CD4-positive, alpha-beta memory T cell (primary cell): ENCODE measurements around the gene TNRC6C. TPM values are rescaled to one million over a fixed set of nuclear protein-coding genes. Genes with fewer than 3 reads are reported as not detected.

Experiments
- CTCF ChIA-PET: fragments of 350-600 bp; sonication (Branson Sonifier 250); formaldehyde crosslinking; loops from one replicate; lab custom pipeline; 2021; ENCODE audit warnings: inconsistent platforms; ENCODE audit not compliant: partially characterized antibody; lab: Charles Lee
- POLR2A ChIA-PET: fragments of 350-600 bp; sonication (Branson Sonifier 250); formaldehyde crosslinking; loops from one replicate; lab custom pipeline; 2021; ENCODE audit not compliant: partially characterized antibody; lab: Charles Lee
- DNase-seq, 5 donors: peaks; one replicate each; pipeline versions ENCODE4 v3.0.0 to v3.0.0-alpha.2; 2020 to 2022; ENCODE audit warnings: mixed read lengths in 1 of 5
- H3K27ac ChIP-seq: one replicate; pipeline ENCODE4 v1.7.0; 2013; ENCODE audit warnings: low read depth, low read length
- H3K27me3 ChIP-seq: 2 replicates; pipeline ENCODE4 v1.7.0; 2013; ENCODE audit warnings: mild to moderate bottlenecking, low read length, moderate library complexity; ENCODE audit not compliant: insufficient read depth
- H3K36me3 ChIP-seq: 2 replicates; pipeline ENCODE4 v1.7.0; 2013; ENCODE audit warnings: mild to moderate bottlenecking, low read length, moderate library complexity; ENCODE audit not compliant: insufficient read depth
- H3K4me1 ChIP-seq: 2 replicates; pipeline ENCODE4 v1.7.0; 2013; ENCODE audit warnings: mild to moderate bottlenecking, low read length, moderate library complexity; ENCODE audit not compliant: insufficient read depth
- H3K4me3 ChIP-seq, 2 donors: one replicate each; pipeline ENCODE4 v1.7.0; 2013; ENCODE audit warnings: low read length in 2 of 2, mild to moderate bottlenecking in 1 of 2
- H3K9me3 ChIP-seq, 2 donors: one replicate each; pipeline ENCODE4 v1.7.0; 2013; ENCODE audit warnings: low read length in 2 of 2, control low read depth in 1 of 2; ENCODE audit not compliant: control insufficient read depth in 1 of 2
- H3K27ac Mint-ChIP-seq, 7 donors: one replicate each; pipeline ENCODE4 v1.8.0; 2020 to 2021; ENCODE audit warnings: mixed read lengths in 7 of 7, mild to moderate bottlenecking in 6 of 7, inconsistent platforms in 3 of 7, moderate library complexity in 3 of 7
- H3K27me3 Mint-ChIP-seq, 2 donors: one replicate each; pipeline ENCODE4 v1.8.0; 2020 to 2021; ENCODE audit warnings: mixed read lengths in 2 of 2
- H3K36me3 Mint-ChIP-seq, 2 donors: one replicate each; pipeline ENCODE4 v1.8.0; 2020 to 2021; ENCODE audit warnings: mixed read lengths in 2 of 2, inconsistent platforms in 1 of 2, mild to moderate bottlenecking in 1 of 2
- H3K4me1 Mint-ChIP-seq, 4 donors: one replicate each; pipeline ENCODE4 v1.8.0; 2020 to 2021; ENCODE audit warnings: mixed read lengths in 4 of 4, mild to moderate bottlenecking in 1 of 4
- H3K4me3 Mint-ChIP-seq, 8 donors: one replicate each; pipeline ENCODE4 v1.8.0; 2020 to 2021; ENCODE audit warnings: mixed read lengths in 8 of 8, mild to moderate bottlenecking in 7 of 8, moderate library complexity in 6 of 8, inconsistent platforms in 3 of 8
- H3K9me3 Mint-ChIP-seq, 8 donors: one replicate each; pipeline ENCODE4 v1.8.0; 2020 to 2021; ENCODE audit warnings: mixed read lengths in 8 of 8, mild to moderate bottlenecking in 5 of 8, inconsistent platforms in 3 of 8, moderate library complexity in 1 of 8
- intact Hi-C: fragments of 100-400 bp; cut with micrococcal nuclease; formaldehyde crosslinking; loops from one replicate; pipeline ENCODE4 v1.15.1; 2023
- polyA plus RNA-seq, 2 donors: library from polyadenylated mRNA; unstranded; fragments of 300-500 nt; fragmentation: Illumina TruSeq; gene quantifications; one replicate each; pipeline ENCODE4 v1.2.3, GENCODE V29; 2021
- total RNA-seq, 2 experiments: library from RNA; stranded (reverse); gene quantifications; one replicate each; pipeline ENCODE4 v1.2.3, GENCODE V29; 2021

The TNRC6C gene
- total and polyA plus RNA-seq, 4 experiments from 2014 or later = 1.3 to 112 (median 57.0) TPM

DNA sequence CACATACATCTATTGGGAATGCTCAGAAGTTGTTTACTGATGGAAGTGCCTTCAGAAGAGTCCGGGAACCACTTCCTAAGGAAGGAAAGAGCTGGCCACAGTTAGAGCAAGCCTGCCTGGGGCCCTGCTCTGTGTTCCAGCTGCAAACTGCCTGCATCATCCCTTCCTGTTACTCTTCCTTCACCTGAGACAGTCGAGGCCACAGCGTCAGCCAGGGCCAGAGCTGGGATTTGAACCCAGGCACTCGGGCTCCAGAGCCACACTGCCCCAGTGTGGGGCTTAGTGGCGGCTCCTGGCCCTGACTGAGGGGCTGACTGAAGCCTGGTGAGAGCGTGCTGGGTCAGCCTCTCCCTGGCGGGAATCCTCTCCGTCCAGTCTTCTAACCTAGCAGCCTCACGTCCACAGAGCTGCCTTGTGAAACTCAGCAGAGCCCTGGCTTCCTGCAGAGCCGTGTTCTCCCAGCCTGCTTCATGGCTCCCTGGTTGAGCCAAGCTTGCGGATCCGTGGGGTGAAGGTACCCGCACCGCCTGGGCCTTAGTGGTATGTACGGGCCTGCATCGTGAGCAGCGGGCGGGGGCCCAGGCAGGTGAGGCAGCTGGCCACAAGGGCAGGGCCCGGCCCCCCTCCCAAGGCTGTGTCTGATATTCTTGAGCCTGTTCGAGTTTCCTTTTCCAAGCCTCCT is 183.1 kb downstream of the TNRC6C start:
- no peak overlapping the region for H3K4me3 ChIP-seq
- peak overlapping the region in 2 of 8 donors; percentile 24 to 32 for H3K4me3 Mint-ChIP-seq
- peaks cover 13 to 29% of the 10 kb centered on the region in 2 donors for H3K36me3 Mint-ChIP-seq
- ChIA-PET POLR2A (interaction anchor here (0.6 to 26.7 kb wide), 11 partner anchors 8 to 740 kb away, joined by 3 to 1172 read pairs (median 4); partner anchors contain the start of genes SYNGR2, TMC6, TMC8 and TNRC6C), CTCF (no interaction called here)
- no peak for DNase-seq
- peaks cover 76% of the 10 kb centered on the region for H3K4me1 ChIP-seq
- H3K9me3 Mint-ChIP-seq = no peaks in the 10 kb centered on the region
- no peaks in the 10 kb centered on the region for H3K27me3 Mint-ChIP-seq
- peak overlapping the region in 5 of 7 donors; percentile 18 to 89 (median 53) for H3K27ac Mint-ChIP-seq
- H3K4me1 Mint-ChIP-seq = peaks cover 24 to 69% (median 43%) of the 10 kb centered on the region in 4 donors
- no peak overlapping the region for H3K27ac ChIP-seq
- no peaks in the 10 kb centered on the region for H3K27me3 ChIP-seq
- intact Hi-C loops = no loop called here
- no peaks in the 10 kb centered on the region for H3K9me3 ChIP-seq
- H3K36me3 ChIP-seq = peaks cover 20% of the 10 kb centered on the region

DNA sequence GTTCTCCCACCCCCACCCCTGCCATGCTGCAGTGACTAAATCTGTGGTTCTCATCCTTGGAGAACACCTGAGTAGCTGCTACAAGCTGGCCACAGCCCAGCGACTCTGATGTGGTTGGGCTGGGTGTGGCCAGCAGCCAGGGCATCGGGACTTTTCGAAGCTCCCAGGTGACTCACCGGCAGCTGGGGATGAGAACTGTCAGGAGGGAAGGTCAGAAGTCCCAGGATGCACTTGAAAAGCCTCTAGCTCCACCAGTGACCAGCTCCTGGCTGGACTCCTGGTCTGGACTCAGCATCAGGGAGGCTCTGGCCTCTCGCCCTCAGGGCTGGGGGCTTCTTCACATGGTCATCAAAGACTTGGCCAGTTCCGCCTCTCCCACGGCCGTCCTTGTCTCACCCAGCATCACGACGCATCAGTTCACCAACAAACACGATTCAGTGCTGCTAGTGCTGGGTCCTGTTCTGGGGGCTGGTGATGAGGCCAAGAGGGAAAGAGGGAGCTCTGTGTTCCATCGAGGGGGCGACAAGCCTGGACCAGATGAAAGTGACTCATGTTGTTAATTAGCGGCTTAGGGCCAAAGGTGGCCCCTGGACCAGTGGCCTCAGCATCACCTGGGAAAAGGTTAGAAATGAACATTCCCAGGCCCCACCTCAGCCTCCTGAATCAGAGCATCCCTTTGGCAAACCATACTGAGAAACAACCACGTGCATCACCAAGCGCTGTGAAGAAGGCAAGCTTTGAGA is 183.8 kb downstream of the TNRC6C start:
- Mint-ChIP-seq H3K4me1 (peaks cover 19 to 68% (median 37%) of the 10 kb centered on the region in 4 donors), H3K9me3 (no peaks in the 10 kb centered on the region), H3K4me3 (no peak overlapping the region), H3K27me3 (no peaks in the 10 kb centered on the region), H3K27ac (peak overlapping the region in 4 of 7 donors; percentile 18 to 77 (median 62)), H3K36me3 (peaks cover 11 to 22% of the 10 kb centered on the region in 2 donors)
- ChIA-PET CTCF (interaction anchor here (2.0 kb wide), 1 partner anchor 34 kb away, joined by 6 read pairs; no protein-coding TSS in a partner anchor), POLR2A (interaction anchor here (0.6 to 26.7 kb wide), 10 partner anchors 8 to 193 kb away, joined by 3 to 1172 read pairs (median 6); partner anchors contain the start of genes SYNGR2, TMC6, TMC8 and TNRC6C)
- intact Hi-C loops = no loop called here
- Histone ChIP-seq H3K4me3 (no peak overlapping the region), H3K9me3 (no peaks in the 10 kb centered on the region), H3K27ac (no peak overlapping the region), H3K4me1 (peaks cover 74% of the 10 kb centered on the region), H3K27me3 (no peaks in the 10 kb centered on the region), H3K36me3 (peaks cover 15% of the 10 kb centered on the region)
- peak in 1 of 5 donors; percentile 43 for DNase-seq

DNA sequence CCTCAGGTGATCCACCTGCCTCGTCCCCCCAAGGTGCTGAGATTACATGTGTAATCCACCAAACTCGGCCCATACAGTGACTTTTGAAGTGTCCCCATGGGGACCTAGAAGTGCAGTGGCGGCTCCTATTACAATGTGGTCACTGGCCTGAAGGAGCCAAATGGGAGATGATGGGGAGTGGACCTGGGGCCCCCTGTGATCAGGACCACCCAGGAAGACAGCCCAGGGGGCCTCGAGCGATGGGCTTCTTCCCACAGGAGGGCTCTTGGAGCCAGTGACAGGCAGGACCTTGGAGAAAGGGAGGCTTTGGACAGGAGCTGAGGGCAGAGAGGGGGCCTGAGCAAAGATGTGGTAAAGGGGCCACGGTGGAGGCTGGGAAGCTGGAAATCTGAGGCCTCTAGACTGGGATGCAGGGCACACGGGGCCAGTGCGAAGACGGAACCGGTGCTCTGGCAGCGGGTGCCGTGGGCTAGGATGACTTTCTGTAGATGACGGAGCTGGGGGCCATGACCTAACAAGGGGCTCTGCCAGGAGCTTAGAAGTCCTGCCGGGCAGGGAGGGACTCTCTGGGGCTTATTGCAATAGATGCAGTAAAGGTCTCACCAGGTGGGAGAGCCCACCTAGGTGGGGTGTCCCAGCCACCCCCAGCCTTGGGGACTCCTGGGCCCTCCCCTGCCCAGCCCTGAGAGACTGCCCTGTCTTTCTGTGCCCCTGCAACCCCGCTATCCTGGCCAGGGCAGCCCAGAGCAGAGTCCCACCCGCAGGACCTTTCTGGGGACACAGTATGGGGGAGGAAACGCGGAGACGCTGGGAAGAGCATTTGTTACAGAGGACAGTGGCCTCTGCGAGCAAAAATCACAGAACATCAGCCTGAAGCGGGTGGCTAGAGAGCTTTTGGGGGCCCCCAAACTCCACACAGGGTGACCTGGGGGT is 185.0 kb downstream of the TNRC6C start:
- CTCF ChIA-PET = interaction anchor here (0.9 to 2.0 kb wide), 3 partner anchors 8 to 33 kb away, joined by 4 to 6 read pairs (median 5); no protein-coding TSS in a partner anchor

DNA sequence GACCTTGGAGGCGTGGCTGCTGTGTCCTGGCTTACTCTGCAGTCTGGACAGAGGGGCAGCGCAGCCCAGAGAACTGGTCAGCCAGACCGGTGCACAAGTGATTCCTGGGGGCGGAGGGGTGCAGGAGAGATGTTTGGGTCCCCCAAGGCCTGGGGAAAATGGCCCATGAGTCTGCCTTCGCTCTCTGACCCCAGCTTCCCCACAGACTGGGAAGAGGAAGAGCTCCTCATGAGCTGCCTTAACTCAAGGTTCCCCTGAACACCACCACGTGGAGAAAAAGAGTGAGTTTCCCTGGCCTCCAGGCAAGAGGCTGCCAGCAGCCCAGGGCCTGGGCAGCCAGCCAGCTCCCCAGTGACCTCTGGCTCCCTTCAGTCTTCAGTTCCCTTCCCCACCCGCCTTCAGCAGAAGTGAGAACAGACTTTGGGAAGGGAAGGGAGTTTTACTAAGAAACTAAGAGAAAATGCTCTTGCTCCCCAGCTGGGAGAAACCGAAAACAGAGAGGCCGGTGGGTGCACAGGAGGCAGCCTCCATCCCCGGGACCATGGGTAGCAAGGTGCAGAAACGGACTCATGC is 185.7 kb downstream of the TNRC6C start:
- ChIA-PET POLR2A (interaction anchor here (0.6 to 26.7 kb wide), 7 partner anchors 8 to 34 kb away, joined by 3 to 1172 read pairs (median 25); partner anchors contain the start of genes SYNGR2, TMC6 and TMC8), CTCF (interaction anchor here (0.6 to 2.0 kb wide), 5 partner anchors 9 to 32 kb away, joined by 3 to 6 read pairs (median 4); no protein-coding TSS in a partner anchor)
- intact Hi-C loops = no loop called here
- peaks cover 15% of the 10 kb centered on the region for H3K36me3 ChIP-seq
- peaks cover 9 to 15% of the 10 kb centered on the region in 2 donors for H3K36me3 Mint-ChIP-seq
- peaks cover 15 to 55% (median 33%) of the 10 kb centered on the region in 4 donors for H3K4me1 Mint-ChIP-seq
- no peaks in the 10 kb centered on the region for H3K27me3 Mint-ChIP-seq
- H3K4me1 ChIP-seq = peaks cover 62% of the 10 kb centered on the region
- peaks cover 0 to 2% (median 0%) of the 10 kb centered on the region in 8 donors for H3K9me3 Mint-ChIP-seq
- H3K27ac ChIP-seq = no peak overlapping the region
- no peak overlapping the region for H3K4me3 Mint-ChIP-seq
- H3K9me3 ChIP-seq = no peaks in the 10 kb centered on the region
- no peaks in the 10 kb centered on the region for H3K27me3 ChIP-seq
- H3K4me3 ChIP-seq = no peak overlapping the region
- no peak for DNase-seq
- H3K27ac Mint-ChIP-seq = peak overlapping the region in 3 of 7 donors; percentile 1 to 52 (median 12)

More for the DNA sequence above, 185.0 kb downstream of the TNRC6C start:
- peaks cover 9 to 15% of the 10 kb centered on the region in 2 donors for H3K36me3 Mint-ChIP-seq
- H3K4me1 Mint-ChIP-seq = peaks cover 17 to 62% (median 36%) of the 10 kb centered on the region in 4 donors
- no peaks in the 10 kb centered on the region for H3K27me3 Mint-ChIP-seq
- Histone ChIP-seq H3K27me3 (no peaks in the 10 kb centered on the region), H3K27ac (no peak overlapping the region), H3K36me3 (peaks cover 15% of the 10 kb centered on the region), H3K4me1 (peaks cover 70% of the 10 kb centered on the region), H3K9me3 (no peaks in the 10 kb centered on the region), H3K4me3 (no peak overlapping the region)
- intact Hi-C loops = no loop called here
- peak overlapping the region in 4 of 7 donors; percentile 1 to 86 (median 51) for H3K27ac Mint-ChIP-seq
- H3K9me3 Mint-ChIP-seq = peaks cover 0 to 2% (median 0%) of the 10 kb centered on the region in 8 donors
- POLR2A ChIA-PET = interaction anchor here (0.7 to 26.7 kb wide), 6 partner anchors 9 to 33 kb away, joined by 3 to 1172 read pairs (median 98); partner anchors contain the start of genes SYNGR2, TMC6 and TMC8
- no peak for DNase-seq
- H3K4me3 Mint-ChIP-seq = no peak overlapping the region

DNA sequence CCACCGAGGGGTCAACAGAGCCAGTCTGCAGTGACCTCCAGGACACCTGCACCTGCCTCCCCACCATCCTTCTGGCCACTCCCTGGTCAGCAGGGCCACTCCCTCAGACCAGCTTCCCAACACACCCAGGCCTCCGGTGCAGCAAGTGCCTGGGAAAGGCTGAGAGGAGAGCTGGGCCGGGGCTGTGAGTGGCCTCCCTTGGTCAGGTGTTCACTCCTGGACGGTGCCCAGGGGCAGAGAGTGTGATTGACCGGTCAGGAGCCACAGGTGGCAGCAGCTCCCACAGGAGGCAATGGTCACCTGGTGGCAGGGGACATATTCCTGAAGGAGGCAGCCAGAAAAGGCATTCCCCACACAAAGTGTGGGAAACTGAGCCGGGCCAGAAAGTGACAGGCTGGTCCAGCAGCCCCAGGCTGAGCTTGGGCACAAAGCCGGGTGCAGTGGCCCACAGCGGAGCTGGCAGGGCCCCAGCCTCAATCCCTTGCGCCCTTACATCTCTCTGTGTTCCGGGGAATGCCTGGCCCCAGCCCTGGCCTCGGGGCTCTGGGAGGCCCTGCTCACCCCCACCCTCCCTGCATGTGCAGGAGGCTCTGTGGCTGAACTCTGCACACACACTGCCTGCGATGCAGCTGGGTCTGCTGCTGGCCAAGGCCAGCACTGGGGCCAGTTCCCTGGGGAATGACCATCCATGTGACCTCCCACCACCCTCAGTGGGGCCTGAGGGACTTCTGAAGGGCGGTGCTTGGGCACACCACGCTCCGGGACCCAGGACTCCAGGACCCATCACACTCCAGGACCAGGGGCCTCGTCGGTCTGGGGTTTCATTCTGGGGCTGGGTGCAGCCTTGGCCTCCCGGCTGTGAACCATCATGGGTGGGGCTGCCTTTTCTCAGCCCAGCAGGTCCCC is 186.5 kb downstream of the TNRC6C start:
- DNase-seq = no peak
- POLR2A ChIA-PET = interaction anchor here (0.6 to 26.7 kb wide), 7 partner anchors 10 to 34 kb away, joined by 3 to 1172 read pairs (median 25); partner anchors contain the start of genes SYNGR2, TMC6 and TMC8
- H3K27me3 ChIP-seq = no peaks in the 10 kb centered on the region
- H3K36me3 Mint-ChIP-seq = peaks cover 9 to 12% of the 10 kb centered on the region in 2 donors
- no peaks in the 10 kb centered on the region for H3K9me3 ChIP-seq
- peaks cover 15% of the 10 kb centered on the region for H3K36me3 ChIP-seq
- H3K4me3 Mint-ChIP-seq = no peak overlapping the region
- H3K9me3 Mint-ChIP-seq = peaks cover 0 to 2% (median 0%) of the 10 kb centered on the region in 8 donors
- H3K4me1 ChIP-seq = peaks cover 55% of the 10 kb centered on the region
- intact Hi-C loops = no loop called here
- peaks cover 12 to 49% (median 28%) of the 10 kb centered on the region in 4 donors for H3K4me1 Mint-ChIP-seq
- no peak overlapping the region for H3K4me3 ChIP-seq
- CTCF ChIA-PET = interaction anchor here (0.6 to 1.9 kb wide), 5 partner anchors 9 to 32 kb away, joined by 3 to 5 read pairs (median 4); no protein-coding TSS in a partner anchor
- no peak overlapping the region for H3K27ac Mint-ChIP-seq
- H3K27me3 Mint-ChIP-seq = no peaks in the 10 kb centered on the region
- no peak overlapping the region for H3K27ac ChIP-seq
